HEK293 (cell line): ENCODE measurements around the gene C2orf72.

ENCODE experiments used
- CTCF ChIA-PET: fragments of 350-600 bp; formaldehyde crosslinking; extraction: SDS; loops from one replicate; lab custom pipeline; 2021; ENCODE audit warnings: antibody characterized with exemption; lab: Yijun Ruan, JAX
- POLR2A ChIA-PET: fragments of 300-600 bp; formaldehyde crosslinking; extraction: SDS; loops from one replicate; lab custom pipeline; 2020; ENCODE audit warnings: antibody characterized with exemption, inconsistent platforms; lab: Yijun Ruan, JAX
- H3K27ac ChIP-seq: fragments of 200-500 bp; sonication (Bioruptor generic); 2 replicates; pipeline ENCODE4 v1.5.1; 2014; ENCODE audit warnings: low read depth, low read length, control low read depth, inconsistent platforms; ENCODE audit errors: extremely low read depth
- H3K36me3 ChIP-seq, 2 experiments: fragments of 200-500 bp in 1 of 2; sonication (Bioruptor generic) in 1 of 2; 1 replicate in 1 of 2; 2 replicates in 1 of 2; pipeline ENCODE4 v1.5.1; 2014 to 2017; ENCODE audit warnings: inconsistent platforms in 2 of 2, low read length in 2 of 2; ENCODE audit not compliant: control insufficient read depth in 2 of 2, insufficient read depth in 1 of 2
- H3K4me1 ChIP-seq: fragments of 200-500 bp; sonication (Bioruptor generic); 2 replicates; pipeline ENCODE4 v1.5.1; 2014; ENCODE audit warnings: mild to moderate bottlenecking, low read length, inconsistent platforms; ENCODE audit not compliant: control insufficient read depth, insufficient read depth
- H3K4me3 ChIP-seq: 2 replicates; pipeline ENCODE4 v1.5.1; 2011; ENCODE audit warnings: low read depth, mild to moderate bottlenecking, control low read depth, low read length, moderate library complexity
- H3K9me3 ChIP-seq: fragments of 200-500 bp; sonication (Bioruptor generic); 2 replicates; pipeline ENCODE4 v1.5.1; 2014; ENCODE audit warnings: low read depth, low read length, inconsistent platforms; ENCODE audit not compliant: control insufficient read depth, insufficient read depth
- BCL11A ChIP-seq: fragments of 450-650 bp; formaldehyde crosslinking; IDR thresholded peaks from 2 replicates; pipeline ENCODE4 v1.5.1; 2016; ENCODE audit warnings: low read depth, missing biosample characterization, missing genetic modification characterization
- FEZF1 ChIP-seq: fragments of 450-650 bp; formaldehyde crosslinking; IDR thresholded peaks from 2 replicates; pipeline ENCODE4 v1.5.1; 2016; ENCODE audit warnings: missing biosample characterization, missing genetic modification characterization
- KLF1 ChIP-seq: fragments of 450-650 bp; formaldehyde crosslinking; IDR thresholded peaks from 2 replicates; pipeline ENCODE4 v1.5.1; 2016; ENCODE audit warnings: missing biosample characterization, missing genetic modification characterization
- KLF8 ChIP-seq: fragments of 450-650 bp; formaldehyde crosslinking; IDR thresholded peaks from 2 replicates; pipeline ENCODE4 v1.5.1; 2016; ENCODE audit warnings: missing biosample characterization, missing genetic modification characterization
- KLF9 ChIP-seq: fragments of 450-650 bp; formaldehyde crosslinking; IDR thresholded peaks from 2 replicates; pipeline ENCODE4 v1.5.1; 2016; ENCODE audit warnings: missing biosample characterization, missing genetic modification characterization, low read depth
- SP3 ChIP-seq: fragments of 450-650 bp; formaldehyde crosslinking; IDR thresholded peaks from 2 replicates; pipeline ENCODE4 v1.5.1; 2016; ENCODE audit warnings: missing biosample characterization, missing genetic modification characterization
- ZBTB20 ChIP-seq: fragments of 450-650 bp; formaldehyde crosslinking; IDR thresholded peaks from 2 replicates; pipeline ENCODE4 v1.5.1; 2016; ENCODE audit warnings: missing biosample characterization, missing genetic modification characterization
- ZBTB8A ChIP-seq: fragments of 450-650 bp; formaldehyde crosslinking; IDR thresholded peaks from 2 replicates; pipeline ENCODE4 v1.5.1; 2016; ENCODE audit warnings: missing biosample characterization, missing genetic modification characterization
- ZNF24 ChIP-seq: fragments of 450-650 bp; formaldehyde crosslinking; IDR thresholded peaks from 2 replicates; pipeline ENCODE4 v1.5.1; 2016; ENCODE audit warnings: missing biosample characterization, missing genetic modification characterization
- ZNF335 ChIP-seq: fragments of 450-650 bp; formaldehyde crosslinking; conservative IDR thresholded peaks from 2 replicates; pipeline ENCODE4 v1.5.1; 2016; ENCODE audit warnings: missing biosample characterization, missing genetic modification characterization
- ZNF423 ChIP-seq: fragments of 450-650 bp; formaldehyde crosslinking; IDR thresholded peaks from 2 replicates; pipeline ENCODE4 v1.5.1; 2016; ENCODE audit warnings: missing biosample characterization, missing genetic modification characterization
- ZNF571 ChIP-seq: fragments of 450-650 bp; formaldehyde crosslinking; IDR thresholded peaks from 2 replicates; pipeline ENCODE4 v1.5.0; 2017; ENCODE audit warnings: missing biosample characterization, missing genetic modification characterization
- ZNF629 ChIP-seq: fragments of 450-650 bp; formaldehyde crosslinking; IDR thresholded peaks from 2 replicates; pipeline ENCODE4 v1.5.1; 2017; ENCODE audit warnings: missing biosample characterization, missing genetic modification characterization
- ZNF664 ChIP-seq: fragments of 450-650 bp; formaldehyde crosslinking; IDR thresholded peaks from 2 replicates; pipeline ENCODE4 v1.5.1; 2016; ENCODE audit warnings: missing biosample characterization, missing genetic modification characterization
- TF ChIP-seq, protein P1 (sequence below): fragments of 450-650 bp; formaldehyde crosslinking; IDR thresholded peaks from 2 replicates; pipeline ENCODE4 v1.5.1; 2016; ENCODE audit warnings: missing biosample characterization, missing genetic modification characterization
- TF ChIP-seq, protein P2 (sequence below): fragments of 450-650 bp; formaldehyde crosslinking; IDR thresholded peaks from 2 replicates; pipeline ENCODE4 v1.5.1; 2016; ENCODE audit warnings: missing biosample characterization, missing genetic modification characterization
- TF ChIP-seq, protein P3 (sequence below): fragments of 450-650 bp; formaldehyde crosslinking; optimal IDR thresholded peaks from 2 replicates; pipeline ENCODE3; 2016; ENCODE audit warnings: missing biosample characterization, mild to moderate bottlenecking, missing genetic modification characterization

Gene C2orf72

DNA sequence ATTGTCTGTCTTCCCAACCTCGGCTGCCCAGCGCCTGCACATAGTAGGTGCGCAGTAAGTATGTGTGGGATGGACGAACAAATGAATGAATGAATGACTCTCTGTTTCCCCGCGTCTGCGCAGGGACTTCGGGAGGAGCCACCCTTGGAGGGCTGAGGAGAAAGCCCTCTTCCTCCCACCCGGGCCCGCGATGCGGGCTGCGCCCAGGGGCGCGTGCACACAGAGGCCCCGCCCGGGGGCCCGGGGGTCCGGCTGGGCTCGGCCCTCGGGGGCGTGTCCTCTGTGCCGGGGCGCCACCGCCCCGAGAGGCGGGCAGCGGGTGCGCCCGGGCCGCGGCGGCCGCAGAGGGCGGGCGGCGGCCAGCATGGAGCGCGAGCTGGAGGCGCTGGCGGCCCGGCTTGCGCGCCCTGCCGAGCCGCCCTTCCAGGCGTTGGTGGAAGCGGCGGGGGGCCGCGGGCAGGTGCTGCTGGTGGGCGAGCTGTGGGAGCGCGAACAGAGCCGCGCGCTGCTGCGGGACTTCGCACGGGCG, at the start of gene C2orf72:
TSS of gene C2orf72 (plus strand) at position 322 of the 529 bp plus-strand sequence. CDS start at position 365, 43 bp downstream.
- H3K4me3 ChIP-seq = peak within 1 kb of the TSS; percentile 38
- 0 out of 2 replicates have a peak, but pooled peaks have one; percentile 14 for TF ChIP-seq KLF1 (tag by site-specific recombination)
- peak; percentile 56 for TF ChIP-seq ZNF335 (tag by site-specific recombination)
- 0 out of 2 replicates have a peak, but pooled peaks have one; percentile 21 for TF ChIP-seq SP3 (tag by site-specific recombination)
- no peak for TF ChIP-seq ZNF629 (tag by site-specific recombination)
- TF ChIP-seq ZNF664 (tag by site-specific recombination) = no peak
- TF ChIP-seq, protein P1, sequence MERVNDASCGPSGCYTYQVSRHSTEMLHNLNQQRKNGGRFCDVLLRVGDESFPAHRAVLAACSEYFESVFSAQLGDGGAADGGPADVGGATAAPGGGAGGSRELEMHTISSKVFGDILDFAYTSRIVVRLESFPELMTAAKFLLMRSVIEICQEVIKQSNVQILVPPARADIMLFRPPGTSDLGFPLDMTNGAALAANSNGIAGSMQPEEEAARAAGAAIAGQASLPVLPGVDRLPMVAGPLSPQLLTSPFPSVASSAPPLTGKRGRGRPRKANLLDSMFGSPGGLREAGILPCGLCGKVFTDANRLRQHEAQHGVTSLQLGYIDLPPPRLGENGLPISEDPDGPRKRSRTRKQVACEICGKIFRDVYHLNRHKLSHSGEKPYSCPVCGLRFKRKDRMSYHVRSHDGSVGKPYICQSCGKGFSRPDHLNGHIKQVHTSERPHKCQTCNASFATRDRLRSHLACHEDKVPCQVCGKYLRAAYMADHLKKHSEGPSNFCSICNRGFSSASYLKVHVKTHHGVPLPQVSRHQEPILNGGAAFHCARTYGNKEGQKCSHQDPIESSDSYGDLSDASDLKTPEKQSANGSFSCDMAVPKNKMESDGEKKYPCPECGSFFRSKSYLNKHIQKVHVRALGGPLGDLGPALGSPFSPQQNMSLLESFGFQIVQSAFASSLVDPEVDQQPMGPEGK (tag by site-specific recombination) = 0 out of 2 replicates have a peak, but pooled peaks have one; percentile 15
- TF ChIP-seq ZNF24 = peak; percentile 99
- TF ChIP-seq KLF9 (tag by site-specific recombination) = no peak
- TF ChIP-seq KLF8 (tag by site-specific recombination) = no peak
- peak; percentile 43; the same call in 1 of the 2 replicates for TF ChIP-seq ZNF423 (tag by site-specific recombination)
- peak; percentile 85 for TF ChIP-seq ZBTB8A (tag by site-specific recombination)
- no peak for TF ChIP-seq ZNF571 (tag by site-specific recombination)
- no peak for TF ChIP-seq FEZF1 (tag by site-specific recombination)
- TF ChIP-seq, protein P2, sequence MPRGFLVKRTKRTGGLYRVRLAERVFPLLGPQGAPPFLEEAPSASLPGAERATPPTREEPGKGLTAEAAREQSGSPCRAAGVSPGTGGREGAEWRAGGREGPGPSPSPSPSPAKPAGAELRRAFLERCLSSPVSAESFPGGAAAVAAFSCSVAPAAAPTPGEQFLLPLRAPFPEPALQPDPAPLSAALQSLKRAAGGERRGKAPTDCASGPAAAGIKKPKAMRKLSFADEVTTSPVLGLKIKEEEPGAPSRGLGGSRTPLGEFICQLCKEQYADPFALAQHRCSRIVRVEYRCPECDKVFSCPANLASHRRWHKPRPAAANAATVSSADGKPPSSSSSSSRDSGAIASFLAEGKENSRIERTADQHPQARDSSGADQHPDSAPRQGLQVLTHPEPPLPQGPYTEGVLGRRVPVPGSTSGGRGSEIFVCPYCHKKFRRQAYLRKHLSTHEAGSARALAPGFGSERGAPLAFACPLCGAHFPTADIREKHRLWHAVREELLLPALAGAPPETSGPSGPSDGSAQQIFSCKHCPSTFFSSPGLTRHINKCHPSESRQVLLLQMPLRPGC (tag by site-specific recombination) = no peak
- peak; percentile 26; the same call in 1 of the 2 replicates for TF ChIP-seq ZBTB20 (tag by site-specific recombination)
- TF ChIP-seq BCL11A (tag by site-specific recombination) = no peak
- TF ChIP-seq, protein P3, sequence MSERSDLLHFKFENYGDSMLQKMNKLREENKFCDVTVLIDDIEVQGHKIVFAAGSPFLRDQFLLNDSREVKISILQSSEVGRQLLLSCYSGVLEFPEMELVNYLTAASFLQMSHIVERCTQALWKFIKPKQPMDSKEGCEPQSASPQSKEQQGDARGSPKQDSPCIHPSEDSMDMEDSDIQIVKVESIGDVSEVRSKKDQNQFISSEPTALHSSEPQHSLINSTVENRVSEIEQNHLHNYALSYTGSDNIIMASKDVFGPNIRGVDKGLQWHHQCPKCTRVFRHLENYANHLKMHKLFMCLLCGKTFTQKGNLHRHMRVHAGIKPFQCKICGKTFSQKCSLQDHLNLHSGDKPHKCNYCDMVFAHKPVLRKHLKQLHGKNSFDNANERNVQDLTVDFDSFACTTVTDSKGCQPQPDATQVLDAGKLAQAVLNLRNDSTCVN (tag by site-specific recombination) = peak; percentile 48
- peak within 1 kb of the TSS; percentile 2; the same call in 1 of the 2 replicates for H3K27ac ChIP-seq
- ChIA-PET CTCF (no interaction called here), POLR2A (no interaction called here)
- H3K9me3 ChIP-seq = no peaks in the 10 kb centered on the region
- peaks cover 0 to 12% of the 10 kb centered on the region in 2 experiments; a peak in 1 of 3 replicates for H3K36me3 ChIP-seq
- peaks cover 3% of the 10 kb centered on the region; the same call in 1 of the 2 replicates for H3K4me1 ChIP-seq

DNA sequence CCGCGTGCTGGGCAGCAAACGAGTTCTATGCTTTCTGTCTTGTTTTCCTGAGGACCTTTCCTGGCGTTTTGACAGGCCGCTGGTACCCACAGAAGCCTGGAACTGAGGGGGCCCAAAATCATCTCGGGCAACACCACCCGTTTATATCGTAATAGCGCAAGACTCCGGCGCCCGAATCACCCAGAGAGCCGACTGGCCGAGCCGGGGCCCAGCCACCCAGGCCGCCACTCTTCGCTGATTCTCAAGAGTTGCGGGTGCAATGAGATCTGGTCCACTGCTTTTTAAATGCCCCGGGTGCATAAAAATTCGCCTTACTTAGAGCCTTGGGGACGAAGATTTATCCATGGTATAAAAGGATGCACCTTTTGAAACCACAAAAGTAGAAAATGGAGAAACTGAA, 47.6 kb upstream of the C2orf72 start:
- H3K27ac ChIP-seq = no peak overlapping the region
- ChIA-PET POLR2A (no interaction called here), CTCF (interaction anchor here (0.6 to 5.5 kb wide), 4 partner anchors 79 to 166 kb away, joined by 3 to 57 read pairs (median 30); no protein-coding TSS in a partner anchor)
- TF ChIP-seq, protein P2 (tag by site-specific recombination) = no peak
- H3K36me3 ChIP-seq = no peaks in the 10 kb centered on the region
- H3K4me3 ChIP-seq = no peak overlapping the region
- H3K4me1 ChIP-seq = 0 out of 2 replicates have a peak, but pooled peaks cover 3% of the 10 kb centered on the region
- H3K9me3 ChIP-seq = no peaks in the 10 kb centered on the region
